ENCODE data around the gene VPS51. TPM values are rescaled to one million over a fixed set of nuclear protein-coding genes. Genes with fewer than 3 reads are reported as not detected.

Gene VPS51
- total RNA-seq, 2 donors from 2014 or later = 323 to 542 TPM

- peak overlapping the region; percentile 84 to 88 for H3K27ac ChIP-seq
- H3K4me3 ChIP-seq = no peak overlapping the region
- intact Hi-C loops (cut with DNase I) = no loop called here
- peaks cover 5% of the 10 kb centered on the region for H3K4me1 ChIP-seq (replicated peaks)
- H3K36me3 ChIP-seq = no peaks in the 10 kb centered on the region
- TF ChIP-seq POLR2AphosphoS5 (IDR thresholded peaks at IDR 0.05) = no peak
- no peak for TF ChIP-seq CTCF (IDR thresholded peaks at IDR 0.05)
- TF ChIP-seq POLR2A (IDR thresholded peaks at IDR 0.05) = no peak
- H3K27me3 ChIP-seq (replicated peaks; ENCODE audit: insufficient read depth) = no peaks in the 10 kb centered on the region
- H3K9me3 ChIP-seq = no peaks in the 10 kb centered on the region
- WGBS = 78% methylated on average over 22 of the region's 22 CpGs
- DNase-seq (ENCODE audit: low spot score) = no peak
Observed at GRCh38 chr11:65095427-65095826, 587 bp upstream of the VPS51 start.

DNA sequence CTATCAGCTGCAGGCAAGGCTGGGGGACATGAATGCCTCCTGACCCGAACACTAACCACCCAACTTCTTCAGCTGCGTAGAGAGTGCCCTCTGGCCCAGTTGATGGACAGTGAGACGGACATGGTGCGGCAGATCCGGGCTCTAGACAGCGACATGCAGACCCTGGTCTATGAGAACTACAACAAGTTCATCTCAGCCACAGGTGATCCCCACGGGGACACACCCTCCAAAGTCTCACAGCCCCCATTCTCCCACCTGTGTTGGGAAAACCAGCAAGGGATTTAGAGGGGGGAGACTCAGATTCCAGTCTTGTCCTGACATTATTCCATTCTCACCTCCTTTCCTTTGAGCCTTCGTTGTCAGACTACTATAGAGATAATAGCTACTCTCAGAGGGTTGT is 912 bp downstream of the VPS51 start:
- TF ChIP-seq POLR2A (IDR thresholded peaks at IDR 0.05) = no peak
- TF ChIP-seq CTCF (IDR thresholded peaks at IDR 0.05) = no peak
- no peak for TF ChIP-seq POLR2AphosphoS5 (IDR thresholded peaks at IDR 0.05)
- Histone ChIP-seq H3K27me3 (replicated peaks; ENCODE audit: insufficient read depth) (no peaks in the 10 kb centered on the region), H3K36me3 (no peaks in the 10 kb centered on the region), H3K4me1 (replicated peaks) (peaks cover 10% of the 10 kb centered on the region), H3K9me3 (no peaks in the 10 kb centered on the region), H3K27ac (peak overlapping the region; percentile 84 to 88), H3K4me3 (peak overlapping the region; percentile 65 to 77)
- WGBS = 26% methylated on average over 8 of the region's 8 CpGs
- intact Hi-C loops (cut with DNase I) = no loop called here
- DNase-seq (ENCODE audit: low spot score) = no peak

DNA sequence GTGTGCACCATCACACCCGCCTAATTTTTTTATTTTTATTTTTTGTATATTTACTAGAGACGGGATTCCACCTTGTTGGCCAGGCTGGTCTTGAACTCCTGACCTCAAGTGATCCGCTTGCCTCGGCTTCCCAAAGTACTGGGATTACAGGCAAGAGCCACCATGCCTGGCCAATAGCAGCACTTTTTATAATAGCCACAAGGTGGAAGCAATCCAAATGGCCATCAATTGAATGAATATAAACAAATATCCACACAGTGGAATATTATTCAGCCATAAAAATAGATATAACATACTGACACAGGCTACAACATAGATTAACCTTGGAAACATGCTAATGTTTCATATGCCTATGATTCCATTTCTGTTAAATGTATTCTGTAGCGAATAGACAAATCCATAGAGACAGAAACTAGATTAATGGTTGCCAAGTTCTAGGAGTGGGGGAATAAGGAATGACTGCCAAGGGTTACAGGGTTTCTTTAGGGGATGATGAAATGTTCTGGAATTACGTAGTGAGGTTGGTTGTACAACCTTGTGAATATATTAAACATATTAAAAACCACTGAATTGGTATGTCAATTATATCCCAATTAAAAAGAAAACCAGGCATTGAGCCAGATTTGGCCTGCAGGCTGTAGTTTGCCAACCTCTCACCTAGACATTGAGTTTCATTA is 4.8 kb downstream of the VPS51 start:
- TF ChIP-seq POLR2AphosphoS5 (IDR thresholded peaks at IDR 0.05) (peak; percentile 11), CTCF (IDR thresholded peaks at IDR 0.05) (no peak)
- H3K4me3 ChIP-seq = no peak overlapping the region
- DNase-seq (ENCODE audit: low spot score) = no peak
- WGBS = 87% methylated on average over 6 of the region's 6 CpGs
- intact Hi-C loops (cut with DNase I) = no loop called here
- H3K4me1 ChIP-seq (replicated peaks) = peaks cover 26% of the 10 kb centered on the region
- peak overlapping the region; percentile 10 to 71 for H3K27ac ChIP-seq
- H3K27me3 ChIP-seq (replicated peaks; ENCODE audit: insufficient read depth) = no peaks in the 10 kb centered on the region
- H3K9me3 ChIP-seq = no peaks in the 10 kb centered on the region
- no peaks in the 10 kb centered on the region for H3K36me3 ChIP-seq

GRCh38 chr11:65102142-65103095 is 6.4 kb downstream of the VPS51 start:
- intact Hi-C loops (cut with DNase I) = no loop called here
- Histone ChIP-seq H3K36me3 (no peaks in the 10 kb centered on the region), H3K27me3 (replicated peaks; ENCODE audit: insufficient read depth) (no peaks in the 10 kb centered on the region), H3K9me3 (no peaks in the 10 kb centered on the region), H3K4me3 (no peak overlapping the region), H3K4me1 (replicated peaks) (peaks cover 22% of the 10 kb centered on the region), H3K27ac (peak overlapping the region; percentile 71 to 74)
- WGBS = 47% methylated on average over 8 of the region's 8 CpGs
- TF ChIP-seq POLR2A (IDR thresholded peaks at IDR 0.05) (no peak), POLR2AphosphoS5 (IDR thresholded peaks at IDR 0.05) (peak; percentile 76), CTCF (IDR thresholded peaks at IDR 0.05) (no peak)
- no peak for DNase-seq (ENCODE audit: low spot score)
